ENCODE measurements around the gene ADCY7. TPM values are rescaled to one million over a fixed set of nuclear protein-coding genes. Genes with fewer than 3 reads are reported as not detected.
A peak's percentile ranks its signal among the peaks of the same experiment; 100 is the strongest.

Gene ADCY7
- total RNA-seq, 3 donors from 2014 or later (not counting 1 experiment from before 2014, with no cell fraction given), result 479 to 591 (median 512) TPM

DNA sequence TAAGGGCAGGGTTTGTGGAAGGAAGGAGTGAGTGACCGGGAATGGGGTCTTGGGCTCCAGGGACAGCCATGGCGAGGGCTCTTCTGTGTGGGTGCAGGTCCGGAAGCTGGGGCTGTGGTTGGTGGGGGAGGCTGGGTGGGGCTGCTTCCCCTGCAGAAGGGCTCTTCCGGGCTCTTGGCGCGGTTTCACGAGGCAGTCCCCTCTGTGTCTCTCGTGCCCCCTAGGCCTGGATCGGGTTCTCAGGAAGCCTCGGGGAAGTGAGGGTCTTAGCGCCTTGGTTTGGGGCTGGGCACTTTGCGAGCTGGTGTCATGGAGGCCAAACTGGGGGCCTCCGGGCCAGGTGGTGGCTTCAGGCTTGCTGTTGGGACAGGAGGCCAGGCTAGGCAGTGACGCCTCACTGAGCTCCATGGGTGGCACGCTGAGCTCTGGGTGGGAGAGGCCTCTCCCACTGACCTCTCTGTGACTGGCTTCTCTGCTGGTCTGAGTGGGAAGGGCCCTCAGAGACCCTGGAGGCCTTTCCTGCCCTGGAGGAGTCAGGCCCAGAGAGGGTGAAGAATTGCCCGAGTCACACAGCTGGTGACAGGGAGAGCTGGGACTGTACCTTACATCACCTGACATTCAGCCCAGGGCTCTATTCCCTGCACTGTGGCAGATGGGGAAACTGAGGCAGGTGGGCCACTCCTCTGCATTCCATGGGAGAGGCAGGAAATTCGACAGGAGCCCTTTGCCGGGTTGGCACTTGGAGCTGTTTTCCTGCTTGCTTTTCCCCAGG is 8.2 kb downstream of the ADCY7 start:
- no peaks in the 10 kb centered on the region for H3K27me3 ChIP-seq (ENCODE audit: control insufficient read depth, insufficient read depth, low read length)
- TF ChIP-seq, protein P1, sequence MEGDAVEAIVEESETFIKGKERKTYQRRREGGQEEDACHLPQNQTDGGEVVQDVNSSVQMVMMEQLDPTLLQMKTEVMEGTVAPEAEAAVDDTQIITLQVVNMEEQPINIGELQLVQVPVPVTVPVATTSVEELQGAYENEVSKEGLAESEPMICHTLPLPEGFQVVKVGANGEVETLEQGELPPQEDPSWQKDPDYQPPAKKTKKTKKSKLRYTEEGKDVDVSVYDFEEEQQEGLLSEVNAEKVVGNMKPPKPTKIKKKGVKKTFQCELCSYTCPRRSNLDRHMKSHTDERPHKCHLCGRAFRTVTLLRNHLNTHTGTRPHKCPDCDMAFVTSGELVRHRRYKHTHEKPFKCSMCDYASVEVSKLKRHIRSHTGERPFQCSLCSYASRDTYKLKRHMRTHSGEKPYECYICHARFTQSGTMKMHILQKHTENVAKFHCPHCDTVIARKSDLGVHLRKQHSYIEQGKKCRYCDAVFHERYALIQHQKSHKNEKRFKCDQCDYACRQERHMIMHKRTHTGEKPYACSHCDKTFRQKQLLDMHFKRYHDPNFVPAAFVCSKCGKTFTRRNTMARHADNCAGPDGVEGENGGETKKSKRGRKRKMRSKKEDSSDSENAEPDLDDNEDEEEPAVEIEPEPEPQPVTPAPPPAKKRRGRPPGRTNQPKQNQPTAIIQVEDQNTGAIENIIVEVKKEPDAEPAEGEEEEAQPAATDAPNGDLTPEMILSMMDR (IDR thresholded peaks at IDR 0.05), result no peak
- Mint-ChIP-seq H3K4me3 (peak overlapping the region; percentile 90), H3K4me1 (peaks cover 87% of the 10 kb centered on the region in 2 donors), H3K27ac (peak overlapping the region; percentile 91 to 99), H3K27me3 (ENCODE audit: low read depth in 2 of 2) (no peaks in the 10 kb centered on the region), H3K9me3 (peaks cover 0 to 4% of the 10 kb centered on the region in 2 donors), H3K36me3 (peaks cover 7% of the 10 kb centered on the region)
- H3K4me3 ChIP-seq (ENCODE audit: low read length), result peak overlapping the region; percentile 59
- peaks cover 96% of the 10 kb centered on the region for H3K4me1 ChIP-seq (ENCODE audit: control insufficient read depth, insufficient read depth, low read length)
- intact Hi-C loops (cut with micrococcal nuclease), result loop anchor here (1.0 kb wide), 1 partner anchor 8 kb away; the partner anchor contains the start of gene ADCY7
- DNase-seq (peak in 1 of 2 donors; percentile 82), ATAC-seq (peak; percentile 59 to 75 (median 74))
- peaks cover 12% of the 10 kb centered on the region for H3K36me3 ChIP-seq (ENCODE audit: control insufficient read depth, insufficient read depth, low read length)
- no peaks in the 10 kb centered on the region for H3K9me3 ChIP-seq (ENCODE audit: control insufficient read depth, insufficient read depth, low read length)
- peak overlapping the region; percentile 93 for H3K27ac ChIP-seq (ENCODE audit: low read length)
- 5% methylated on average over 18 of the region's 18 CpGs for WGBS (ENCODE audit: insufficient coverage)

DNA sequence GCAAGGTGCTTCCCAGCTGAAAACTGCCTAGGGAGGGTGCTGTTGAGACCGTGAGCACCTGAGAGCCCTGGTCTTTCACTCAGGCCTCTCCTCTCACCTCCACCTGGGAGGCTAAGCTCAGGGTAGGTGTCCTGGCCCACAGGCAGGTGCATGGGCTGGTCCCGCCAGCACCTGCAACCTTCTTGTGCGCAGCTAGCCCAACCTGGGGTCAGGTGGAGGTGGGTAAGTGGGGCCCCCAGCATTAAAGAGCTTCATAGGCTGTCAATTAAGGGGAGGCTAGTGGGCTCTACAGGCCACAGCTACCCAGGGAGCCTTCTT is 8.7 kb downstream of the ADCY7 start:
- 51% methylated on average over 3 of the region's 3 CpGs for WGBS (ENCODE audit: insufficient coverage)
- H3K4me3 ChIP-seq (ENCODE audit: low read length), result peak overlapping the region; percentile 59
- Mint-ChIP-seq H3K9me3 (peaks cover 0 to 4% of the 10 kb centered on the region in 2 donors), H3K36me3 (peaks cover 7% of the 10 kb centered on the region), H3K4me1 (peaks cover 87% of the 10 kb centered on the region in 2 donors), H3K27ac (peak overlapping the region; percentile 91 to 99), H3K4me3 (peak overlapping the region; percentile 90), H3K27me3 (ENCODE audit: low read depth in 2 of 2) (no peaks in the 10 kb centered on the region)
- DNase-seq (no peak), ATAC-seq (no peak)
- no peaks in the 10 kb centered on the region for H3K27me3 ChIP-seq (ENCODE audit: control insufficient read depth, insufficient read depth, low read length)
- H3K9me3 ChIP-seq (ENCODE audit: control insufficient read depth, insufficient read depth, low read length), result no peaks in the 10 kb centered on the region
- intact Hi-C loops (cut with micrococcal nuclease), result no loop called here
- H3K27ac ChIP-seq (ENCODE audit: low read length), result peak overlapping the region; percentile 93
- TF ChIP-seq, protein P1 (IDR thresholded peaks at IDR 0.05), result no peak
- H3K36me3 ChIP-seq (ENCODE audit: control insufficient read depth, insufficient read depth, low read length), result peaks cover 12% of the 10 kb centered on the region
- peaks cover 93% of the 10 kb centered on the region for H3K4me1 ChIP-seq (ENCODE audit: control insufficient read depth, insufficient read depth, low read length)

DNA sequence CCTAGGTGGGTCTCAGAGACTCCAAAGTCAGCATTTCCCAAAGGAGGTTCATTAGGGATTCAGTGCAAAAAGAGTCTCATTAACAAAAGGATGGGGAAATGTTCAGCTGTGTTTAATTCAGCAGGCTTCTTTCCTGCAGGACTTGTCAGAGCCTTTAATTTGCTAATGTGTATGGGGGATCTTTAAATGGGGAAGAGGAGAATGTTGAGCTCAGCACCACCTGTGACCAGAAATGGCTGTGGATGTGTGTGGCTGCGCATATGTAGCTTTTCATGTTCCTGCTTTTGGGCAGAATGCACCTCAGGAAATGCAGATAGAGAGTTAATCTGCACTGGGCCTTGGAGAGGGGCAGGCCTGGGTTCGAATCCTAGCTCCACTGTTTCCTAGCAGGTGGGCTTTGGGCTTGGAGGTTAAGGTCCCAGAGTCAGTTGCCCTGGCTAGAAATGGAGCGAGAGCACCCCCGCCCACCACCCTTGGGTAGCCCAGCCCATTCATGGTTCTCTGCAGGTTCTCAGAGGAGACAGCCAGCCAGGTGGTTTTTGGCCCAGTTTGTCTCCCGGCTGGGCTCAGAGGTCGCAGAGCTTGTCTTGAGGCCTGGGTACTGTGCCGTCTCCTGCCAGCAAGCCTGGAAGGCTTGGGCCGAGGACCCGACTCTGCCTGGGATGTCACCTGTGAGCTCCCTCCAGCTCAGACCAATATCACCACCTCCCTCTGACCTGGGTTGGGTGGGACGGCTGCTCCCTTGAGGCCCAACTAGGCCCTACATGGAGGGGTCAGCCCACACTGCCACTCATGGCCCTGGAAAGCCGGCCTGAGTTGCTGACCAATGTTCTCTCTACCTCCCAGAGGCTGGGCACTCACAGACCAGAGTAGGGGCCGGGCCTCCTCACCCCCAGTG is 9.3 kb downstream of the ADCY7 start:
- no peak for DNase-seq

More for the DNA sequence above, 9.3 kb downstream of the ADCY7 start:
- Histone ChIP-seq H3K4me1 (ENCODE audit: control insufficient read depth, insufficient read depth, low read length) (peaks cover 91% of the 10 kb centered on the region), H3K4me3 (ENCODE audit: low read length) (peak overlapping the region; percentile 59), H3K27ac (ENCODE audit: low read length) (peak overlapping the region; percentile 93), H3K36me3 (ENCODE audit: control insufficient read depth, insufficient read depth, low read length) (peaks cover 12% of the 10 kb centered on the region), H3K27me3 (ENCODE audit: control insufficient read depth, insufficient read depth, low read length) (no peaks in the 10 kb centered on the region), H3K9me3 (ENCODE audit: control insufficient read depth, insufficient read depth, low read length) (no peaks in the 10 kb centered on the region)
- Mint-ChIP-seq H3K4me3 (peak overlapping the region; percentile 90), H3K36me3 (peaks cover 7% of the 10 kb centered on the region), H3K9me3 (peaks cover 0 to 4% of the 10 kb centered on the region in 2 donors), H3K4me1 (peaks cover 87% of the 10 kb centered on the region in 2 donors), H3K27ac (peak overlapping the region; percentile 91 to 99), H3K27me3 (ENCODE audit: low read depth in 2 of 2) (no peaks in the 10 kb centered on the region)
- TF ChIP-seq, protein P1 (IDR thresholded peaks at IDR 0.05), result no peak
- intact Hi-C loops (cut with micrococcal nuclease), result no loop called here
- 69% methylated on average over 12 of the region's 12 CpGs for WGBS (ENCODE audit: insufficient coverage)
- ATAC-seq, result no peak

All from natural killer cell (primary cell).